Measurements from ENCODE around the gene ST3GAL5. TPM values are rescaled to one million over a fixed set of nuclear protein-coding genes. Genes with fewer than 3 reads are reported as not detected.

ST3GAL5 gene
- total RNA-seq, 1 donor from 2014 or later, result 29.7 TPM

- no peak for TF ChIP-seq CTCF (IDR thresholded peaks at IDR 0.05; ENCODE audit: insufficient read depth, low read length, severe bottlenecking)
Observed at GRCh38 chr2:85926931-85927661, 38.3 kb upstream of the ST3GAL5 start.

GRCh38 chr2:85926526-85926925 lies 37.7 kb upstream of the ST3GAL5 start:
- TF ChIP-seq CTCF (IDR thresholded peaks at IDR 0.05; ENCODE audit: insufficient read depth, low read length, severe bottlenecking), result no peak
- FAIRE-seq (no peak), DNase-seq (ENCODE audit: low read depth) (no peak)
- Histone ChIP-seq H3K4me3 (ENCODE audit: low read depth, low read length) (no peak overlapping the region), H3K27me3 (ENCODE audit: control insufficient read depth, insufficient read depth, low read length) (no peaks in the 10 kb centered on the region), H3K36me3 (ENCODE audit: control insufficient read depth, insufficient read depth, low read length) (no peaks in the 10 kb centered on the region)

More at GRCh38 chr2:85926931-85927661, 38.3 kb upstream of the ST3GAL5 start:
- Histone ChIP-seq H3K4me3 (ENCODE audit: low read depth, low read length) (no peak overlapping the region), H3K36me3 (ENCODE audit: control insufficient read depth, insufficient read depth, low read length) (no peaks in the 10 kb centered on the region), H3K27me3 (ENCODE audit: control insufficient read depth, insufficient read depth, low read length) (no peaks in the 10 kb centered on the region)
- peak; percentile 42 for DNase-seq (ENCODE audit: low read depth)
- no peak for FAIRE-seq

GRCh38 chr2:85925216-85925671 lies 36.5 kb upstream of the ST3GAL5 start:
- Histone ChIP-seq H3K4me3 (ENCODE audit: low read depth, low read length) (no peak overlapping the region), H3K36me3 (ENCODE audit: control insufficient read depth, insufficient read depth, low read length) (no peaks in the 10 kb centered on the region), H3K27me3 (ENCODE audit: control insufficient read depth, insufficient read depth, low read length) (no peaks in the 10 kb centered on the region)
- TF ChIP-seq CTCF (IDR thresholded peaks at IDR 0.05; ENCODE audit: insufficient read depth, low read length, severe bottlenecking), result no peak
- DNase-seq (ENCODE audit: low read depth), result no peak
- FAIRE-seq, result no peak

- TF ChIP-seq CTCF (IDR thresholded peaks at IDR 0.05; ENCODE audit: insufficient read depth, low read length, severe bottlenecking), result no peak
- no peak overlapping the region for H3K4me3 ChIP-seq (ENCODE audit: low read depth, low read length)
- H3K36me3 ChIP-seq (ENCODE audit: control insufficient read depth, insufficient read depth, low read length), result no peaks in the 10 kb centered on the region
- H3K27me3 ChIP-seq (ENCODE audit: control insufficient read depth, insufficient read depth, low read length), result no peaks in the 10 kb centered on the region
- DNase-seq (ENCODE audit: low read depth), result peak; percentile 38
- no peak for FAIRE-seq
Observed at GRCh38 chr2:85924522-85924921, 35.7 kb upstream of the ST3GAL5 start.

GRCh38 chr2:85922199-85922598 lies 33.4 kb upstream of the ST3GAL5 start:
- Histone ChIP-seq H3K4me3 (ENCODE audit: low read depth, low read length) (no peak overlapping the region), H3K27me3 (ENCODE audit: control insufficient read depth, insufficient read depth, low read length) (no peaks in the 10 kb centered on the region), H3K36me3 (ENCODE audit: control insufficient read depth, insufficient read depth, low read length) (no peaks in the 10 kb centered on the region)
- FAIRE-seq (no peak), DNase-seq (ENCODE audit: low read depth) (peak; percentile 40)
- no peak for TF ChIP-seq CTCF (IDR thresholded peaks at IDR 0.05; ENCODE audit: insufficient read depth, low read length, severe bottlenecking)

- H3K4me3 ChIP-seq (ENCODE audit: low read depth, low read length), result no peak overlapping the region
- H3K27me3 ChIP-seq (ENCODE audit: control insufficient read depth, insufficient read depth, low read length), result no peaks in the 10 kb centered on the region
- TF ChIP-seq CTCF (IDR thresholded peaks at IDR 0.05; ENCODE audit: insufficient read depth, low read length, severe bottlenecking), result no peak
- no peak for FAIRE-seq
- no peak for DNase-seq (ENCODE audit: low read depth)
- no peaks in the 10 kb centered on the region for H3K36me3 ChIP-seq (ENCODE audit: control insufficient read depth, insufficient read depth, low read length)
Observed at GRCh38 chr2:85921659-85922058, 32.9 kb upstream of the ST3GAL5 start.
